Kidney (tissue), 14 donors: ENCODE measurements around the gene SMIM14. TPM values are rescaled to one million over a fixed set of nuclear protein-coding genes. Genes with fewer than 3 reads are reported as not detected.

Source experiments
- DNase-seq, 5 donors: peaks; one replicate each; pipeline ENCODE4 v3.0.0-alpha.2; 2013 to 2020
- FAIRE-seq: peaks from 2 replicates; lab custom pipeline; 2012; peaks lifted over from hg19 to GRCh38; lab: Jason Lieb, UNC
- H3K27ac ChIP-seq, 2 donors: one replicate each; pipeline ENCODE4 v1.7.0; 2013; ENCODE audit warnings: low read depth in 2 of 2, low read length in 2 of 2, inconsistent platforms in 1 of 2
- H3K27me3 ChIP-seq: one replicate; pipeline ENCODE4 v1.7.1; 2013; ENCODE audit warnings: low read length, inconsistent platforms; ENCODE audit not compliant: control insufficient read depth, insufficient read depth
- H3K36me3 ChIP-seq, 3 donors: one replicate each; pipeline versions ENCODE4 v1.7.0 to v1.7.1; 2013; ENCODE audit warnings: low read length in 3 of 3, control low read depth in 1 of 3, inconsistent platforms in 1 of 3; ENCODE audit not compliant: insufficient read depth in 3 of 3, control insufficient read depth in 2 of 3
- H3K4me1 ChIP-seq, 3 donors: one replicate each; pipeline versions ENCODE4 v1.7.0 to v1.7.1; 2013; ENCODE audit warnings: low read length in 3 of 3, inconsistent platforms in 1 of 3, low read depth in 1 of 3; ENCODE audit not compliant: control insufficient read depth in 2 of 3, insufficient read depth in 2 of 3
- H3K4me3 ChIP-seq, 3 donors: one replicate each; pipeline versions ENCODE4 v1.7.0 to v1.8.1; 2013; ENCODE audit warnings: low read length in 3 of 3, control low read depth in 1 of 3, inconsistent platforms in 1 of 3
- H3K9ac ChIP-seq, 3 donors: one replicate each; pipeline versions ENCODE4 v1.7.0 to v1.7.1; 2013; ENCODE audit warnings: low read length in 3 of 3, control low read depth in 1 of 3, inconsistent platforms in 1 of 3
- H3K9me3 ChIP-seq, 3 donors: one replicate each; pipeline versions ENCODE4 v1.7.0 to v1.7.1; 2013; ENCODE audit warnings: low read length in 3 of 3, control low read depth in 1 of 3, inconsistent platforms in 1 of 3; ENCODE audit not compliant: control insufficient read depth in 2 of 3, insufficient read depth in 1 of 3
- intact Hi-C: fragments of 100-400 bp; cut with DNase I; formaldehyde crosslinking; loops from one replicate; pipeline ENCODE4 v1.11.1; 2022
- polyA plus RNA-seq: library from polyadenylated mRNA; stranded (reverse); fragments of 350-450 nt; fragmentation: Illumina TruSeq; extraction: RNeasy Lipid Tissue Mini Kit (QIAGEN cat#74804); gene quantifications from one replicate; pipeline ENCODE4 v1.2.3, GENCODE V29; 2014; ENCODE audit warnings: low read depth, low replicate concordance; ENCODE audit not compliant: insufficient read depth
- total RNA-seq: library from RNA; stranded (reverse); fragmentation: NEBNext Ultra II Directional; extraction: Animal tissue kit (Norgen Biotek cat#: 25700); gene quantifications from one replicate; pipeline ENCODE4 v1.2.1, GENCODE V29; 2021
- TF ChIP-seq, protein P1 (sequence below): IDR thresholded peaks from 3 replicates; pipeline ENCODE4 v1.5.1; 2012; ENCODE audit warnings: mild to moderate bottlenecking, moderate library complexity, borderline replicate concordance; ENCODE audit not compliant: insufficient read depth; ENCODE audit errors: extremely low read depth
- donor health status: control.
- donor health status: control.
- donor health status: control.
- donor health status: control.
- donor health status: control.
- donor health status: DM: yes; HTN: yes; CAD: no.
- donor health status: Normal renal cell carcinoma (clear cell type).

SMIM14 gene
- total and polyA plus RNA-seq, 2 donors from 2014 or later = 26.3 to 64.2 TPM

DNA sequence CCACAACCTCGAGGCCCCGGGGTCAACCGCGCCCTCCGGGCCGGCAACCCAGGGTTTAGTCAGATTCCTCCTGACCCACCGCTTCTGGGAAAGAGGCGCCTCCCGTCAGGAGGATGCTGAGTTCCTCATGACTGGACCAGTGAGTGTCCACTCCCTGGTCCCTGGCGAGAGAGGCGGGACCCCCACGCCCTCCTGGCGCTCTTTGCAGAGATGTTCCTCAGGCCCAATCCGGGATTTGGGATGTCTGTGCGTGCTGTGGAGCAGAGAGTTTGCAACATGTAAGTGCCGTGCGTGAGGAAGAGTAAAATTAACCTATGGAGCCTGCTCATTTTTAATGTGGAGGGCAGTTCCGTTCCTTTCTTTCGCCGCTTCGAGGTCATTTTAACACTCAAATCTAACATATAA lies 110.6 kb downstream of the SMIM14 start:
- FAIRE-seq = no peak
- Histone ChIP-seq H3K9ac (peak overlapping the region; percentile 77 to 86 (median 80)), H3K9me3 (no peaks in the 10 kb centered on the region), H3K36me3 (peaks cover 0 to 5% (median 0%) of the 10 kb centered on the region in 3 donors), H3K4me1 (peaks cover 0 to 5% (median 5%) of the 10 kb centered on the region in 3 donors), H3K27ac (peak overlapping the region; percentile 98 to 99), H3K27me3 (no peaks in the 10 kb centered on the region), H3K4me3 (peak overlapping the region; percentile 88 to 95 (median 90))
- intact Hi-C loops = no loop called here
- TF ChIP-seq, protein P1, sequence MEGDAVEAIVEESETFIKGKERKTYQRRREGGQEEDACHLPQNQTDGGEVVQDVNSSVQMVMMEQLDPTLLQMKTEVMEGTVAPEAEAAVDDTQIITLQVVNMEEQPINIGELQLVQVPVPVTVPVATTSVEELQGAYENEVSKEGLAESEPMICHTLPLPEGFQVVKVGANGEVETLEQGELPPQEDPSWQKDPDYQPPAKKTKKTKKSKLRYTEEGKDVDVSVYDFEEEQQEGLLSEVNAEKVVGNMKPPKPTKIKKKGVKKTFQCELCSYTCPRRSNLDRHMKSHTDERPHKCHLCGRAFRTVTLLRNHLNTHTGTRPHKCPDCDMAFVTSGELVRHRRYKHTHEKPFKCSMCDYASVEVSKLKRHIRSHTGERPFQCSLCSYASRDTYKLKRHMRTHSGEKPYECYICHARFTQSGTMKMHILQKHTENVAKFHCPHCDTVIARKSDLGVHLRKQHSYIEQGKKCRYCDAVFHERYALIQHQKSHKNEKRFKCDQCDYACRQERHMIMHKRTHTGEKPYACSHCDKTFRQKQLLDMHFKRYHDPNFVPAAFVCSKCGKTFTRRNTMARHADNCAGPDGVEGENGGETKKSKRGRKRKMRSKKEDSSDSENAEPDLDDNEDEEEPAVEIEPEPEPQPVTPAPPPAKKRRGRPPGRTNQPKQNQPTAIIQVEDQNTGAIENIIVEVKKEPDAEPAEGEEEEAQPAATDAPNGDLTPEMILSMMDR = no peak
- DNase-seq = no peak

DNA sequence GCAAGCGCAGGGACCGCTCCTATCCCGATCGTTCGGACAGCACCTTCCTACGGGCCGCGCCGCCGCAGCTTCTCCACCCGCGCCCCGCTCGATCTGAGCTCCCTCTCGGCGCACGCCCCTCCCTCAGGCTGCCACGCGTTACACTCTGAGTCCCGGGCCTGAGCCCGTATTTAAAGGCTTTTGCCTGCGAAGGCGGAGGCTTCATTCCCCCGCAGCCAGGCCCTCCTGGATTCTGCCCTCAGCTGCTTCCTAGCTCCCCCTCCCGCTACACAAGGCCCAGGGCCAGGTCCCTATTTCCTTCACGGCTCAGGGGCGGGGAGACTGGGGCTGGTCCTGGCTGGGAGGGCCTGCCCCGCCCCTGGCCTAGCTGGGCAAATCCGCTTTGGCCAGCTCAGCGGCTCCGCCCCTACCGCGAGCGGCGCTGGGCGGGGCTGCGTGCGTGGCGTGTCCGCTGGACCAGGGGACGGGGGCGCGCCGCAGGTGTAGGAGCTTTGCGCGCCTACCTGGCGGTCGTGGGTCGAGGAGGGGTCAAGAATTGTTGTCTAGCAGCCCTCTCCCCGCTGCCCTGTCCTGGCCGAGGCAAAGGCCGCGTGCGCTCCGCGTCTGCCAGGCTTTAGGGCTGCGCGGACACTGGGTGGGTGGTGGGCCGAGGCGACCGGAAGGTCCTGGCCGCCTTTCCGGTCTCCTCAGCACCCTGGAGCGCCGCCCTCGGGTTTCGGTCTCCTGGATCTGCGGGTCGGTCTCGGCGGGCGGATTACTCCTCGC lies 111.2 kb downstream of the SMIM14 start, which contains the start of gene UGDH:
Gene UGDH, minus strand, starts transcription at position 144 of the 765 bp plus-strand sequence. CDS start 5,927 bp downstream, outside the sequence.
- peaks cover 0 to 5% (median 5%) of the 10 kb centered on the region in 3 donors for H3K4me1 ChIP-seq
- peak within 1 kb of the TSS; percentile 90 to 95 (median 91) for H3K4me3 ChIP-seq
- H3K27ac ChIP-seq = peak within 1 kb of the TSS; percentile 98 to 99
- peak within 1 kb of the TSS; percentile 77 to 94 (median 80) for H3K9ac ChIP-seq
- TF ChIP-seq, protein P1 = peak; percentile 9
- intact Hi-C loops = no loop called here
- no peaks in the 10 kb centered on the region for H3K27me3 ChIP-seq
- H3K9me3 ChIP-seq = no peaks in the 10 kb centered on the region
- FAIRE-seq (peak; percentile 78), DNase-seq (peak; percentile 98 to 99 (median 99))
- H3K36me3 ChIP-seq = peaks cover 0 to 3% (median 0%) of the 10 kb centered on the region in 3 donors

DNA sequence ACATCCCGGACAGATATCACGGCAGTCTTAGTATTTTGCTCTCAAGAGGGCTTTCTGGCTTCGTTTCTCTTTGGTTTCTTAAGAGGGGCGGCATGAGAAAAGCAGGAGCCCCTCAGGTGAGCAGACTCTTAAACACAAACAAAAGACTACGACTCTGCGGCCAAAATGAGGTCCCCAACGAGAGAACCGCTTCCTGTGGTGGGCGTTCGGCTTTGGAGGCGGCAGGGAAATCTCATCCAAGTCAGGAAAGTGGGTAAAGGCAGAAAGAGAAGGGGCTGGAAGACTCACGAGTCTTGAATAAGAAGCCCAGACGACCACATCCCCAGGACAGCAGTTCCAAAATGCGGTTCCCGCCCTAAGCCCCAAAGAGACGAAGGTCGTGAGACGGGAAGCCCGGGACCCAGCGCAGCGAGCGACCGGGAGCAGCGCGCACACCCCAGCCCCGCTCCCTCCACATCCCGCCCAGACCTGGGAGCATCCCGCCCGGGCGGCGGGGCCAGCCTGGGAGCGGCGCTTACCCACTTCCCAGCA lies 111.8 kb downstream of the SMIM14 start:
- no peak for DNase-seq
- TF ChIP-seq, protein P1 = no peak

More for the DNA sequence above, 111.8 kb downstream of the SMIM14 start:
- H3K27me3 ChIP-seq = no peaks in the 10 kb centered on the region
- peak overlapping the region; percentile 60 to 94 (median 80) for H3K9ac ChIP-seq
- intact Hi-C loops = no loop called here
- peak overlapping the region; percentile 80 to 98 for H3K27ac ChIP-seq
- H3K4me3 ChIP-seq = peak overlapping the region; percentile 88 to 95 (median 91)
- no peaks in the 10 kb centered on the region for H3K36me3 ChIP-seq
- no peaks in the 10 kb centered on the region for H3K9me3 ChIP-seq
- no peak for FAIRE-seq
- peaks cover 0 to 5% (median 5%) of the 10 kb centered on the region in 3 donors for H3K4me1 ChIP-seq
